ENCODE results near the gene PLAC8. TPM values are rescaled to one million over a fixed set of nuclear protein-coding genes. Genes with fewer than 3 reads are reported as not detected.
"Not testable (repeated sequence)": the region's sequence is repeated elsewhere in the genome, so short reads cannot be mapped to it uniquely, and the experiment has no call there.

Gene PLAC8
- total and polyA plus RNA-seq, 8 donors: 4.2 to 48.7 (median 7.6) TPM

DNA sequence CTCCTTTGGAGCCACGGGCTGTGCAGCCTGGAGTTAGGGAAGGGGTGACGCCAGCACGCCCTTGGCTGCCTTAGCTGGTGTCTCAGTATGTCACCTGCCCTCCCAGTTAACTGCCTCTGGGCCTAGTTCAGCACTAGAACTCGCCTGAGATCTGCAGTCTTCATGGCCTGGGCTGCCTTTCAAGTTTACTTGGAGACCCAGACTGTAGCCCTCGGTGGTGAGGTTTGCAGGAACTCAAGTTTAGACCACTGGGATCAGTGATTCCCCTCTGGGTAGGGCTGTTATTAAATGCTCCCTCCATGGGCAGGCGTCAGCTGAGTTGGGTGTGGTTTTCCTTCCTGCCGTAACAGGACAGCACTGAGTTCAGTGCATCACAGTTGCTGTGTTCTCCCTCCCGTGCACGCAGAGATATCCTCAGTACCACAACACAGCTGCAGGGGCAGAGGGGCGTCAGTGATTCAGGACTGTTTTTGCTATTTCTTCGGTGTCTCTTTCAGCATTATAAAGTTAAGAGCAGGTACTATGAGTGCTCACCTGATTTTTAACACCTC, 30.5 kb downstream of the PLAC8 start:
- Histone ChIP-seq H3K4me3 (no peak overlapping the region), H3K27ac (peak overlapping the region in 1 of 2 donors; percentile 55), H3K9me3 (no peaks in the 10 kb centered on the region), H3K27me3 (no peaks in the 10 kb centered on the region), H3K36me3 (peaks cover 0 to 9% of the 10 kb centered on the region in 2 donors), H3K4me1 (peaks cover 0 to 11% of the 10 kb centered on the region in 2 donors)
- DNase-seq (no peak), ATAC-seq (peak; percentile 35)
- TF ChIP-seq, protein P1, sequence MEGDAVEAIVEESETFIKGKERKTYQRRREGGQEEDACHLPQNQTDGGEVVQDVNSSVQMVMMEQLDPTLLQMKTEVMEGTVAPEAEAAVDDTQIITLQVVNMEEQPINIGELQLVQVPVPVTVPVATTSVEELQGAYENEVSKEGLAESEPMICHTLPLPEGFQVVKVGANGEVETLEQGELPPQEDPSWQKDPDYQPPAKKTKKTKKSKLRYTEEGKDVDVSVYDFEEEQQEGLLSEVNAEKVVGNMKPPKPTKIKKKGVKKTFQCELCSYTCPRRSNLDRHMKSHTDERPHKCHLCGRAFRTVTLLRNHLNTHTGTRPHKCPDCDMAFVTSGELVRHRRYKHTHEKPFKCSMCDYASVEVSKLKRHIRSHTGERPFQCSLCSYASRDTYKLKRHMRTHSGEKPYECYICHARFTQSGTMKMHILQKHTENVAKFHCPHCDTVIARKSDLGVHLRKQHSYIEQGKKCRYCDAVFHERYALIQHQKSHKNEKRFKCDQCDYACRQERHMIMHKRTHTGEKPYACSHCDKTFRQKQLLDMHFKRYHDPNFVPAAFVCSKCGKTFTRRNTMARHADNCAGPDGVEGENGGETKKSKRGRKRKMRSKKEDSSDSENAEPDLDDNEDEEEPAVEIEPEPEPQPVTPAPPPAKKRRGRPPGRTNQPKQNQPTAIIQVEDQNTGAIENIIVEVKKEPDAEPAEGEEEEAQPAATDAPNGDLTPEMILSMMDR (IDR thresholded peaks at IDR 0.05): no peak
- intact Hi-C loops (cut with DNase I): no loop called here

DNA sequence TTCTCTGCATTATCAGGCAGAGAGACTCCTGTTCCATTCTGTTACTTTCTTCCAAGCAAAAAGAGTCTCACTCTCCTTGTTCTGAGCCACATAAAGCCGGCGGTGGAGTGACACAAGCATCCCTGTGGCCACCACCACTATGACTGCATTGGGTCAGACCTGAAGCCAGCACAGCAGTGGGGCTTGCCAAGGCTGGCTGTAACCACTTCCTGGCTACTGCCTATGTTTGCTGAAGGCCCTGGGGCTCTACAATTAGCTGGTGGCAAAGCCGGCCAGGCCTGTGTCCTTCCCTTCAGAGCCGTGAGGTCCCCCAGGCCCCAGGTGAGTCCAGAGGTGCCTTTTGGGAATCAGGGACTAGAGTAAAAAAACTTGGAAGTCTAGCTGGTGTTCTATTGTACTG, 31.8 kb downstream of the PLAC8 start:
- ATAC-seq (no peak), DNase-seq (no peak)
- Histone ChIP-seq H3K4me1 (peaks cover 0 to 11% of the 10 kb centered on the region in 2 donors), H3K9me3 (no peaks in the 10 kb centered on the region), H3K4me3 (no peak overlapping the region), H3K27me3 (no peaks in the 10 kb centered on the region), H3K27ac (no peak overlapping the region), H3K36me3 (no peaks in the 10 kb centered on the region)
- intact Hi-C loops (cut with DNase I): no loop called here
- TF ChIP-seq, protein P1 (IDR thresholded peaks at IDR 0.05): no peak

DNA sequence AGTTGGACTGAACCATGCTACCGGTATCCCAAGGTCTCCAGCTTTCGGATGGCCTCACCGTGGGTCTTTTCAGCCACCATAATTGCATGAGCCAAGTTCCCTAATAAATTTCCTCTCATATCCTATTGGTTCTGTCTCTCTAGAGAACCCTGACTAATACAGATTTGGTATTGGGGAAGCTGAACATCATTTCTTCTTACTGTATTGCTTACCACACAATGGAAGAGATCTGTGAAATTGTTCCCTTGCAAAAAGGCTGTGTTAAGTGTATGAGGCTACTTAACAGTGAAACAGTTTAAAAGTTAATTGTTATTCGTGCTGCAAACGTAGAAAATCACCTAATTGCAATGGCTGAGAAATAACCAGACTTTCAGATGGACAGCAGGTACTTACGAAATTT, 34.0 kb downstream of the PLAC8 start:
- Histone ChIP-seq H3K4me3 (no peak overlapping the region), H3K27me3 (no peaks in the 10 kb centered on the region), H3K9me3 (no peaks in the 10 kb centered on the region), H3K36me3 (peaks cover 0 to 10% of the 10 kb centered on the region in 2 donors), H3K27ac (no peak overlapping the region), H3K4me1 (peaks cover 0 to 11% of the 10 kb centered on the region in 2 donors)
- no peak for ATAC-seq
- intact Hi-C loops (cut with DNase I): no loop called here
- TF ChIP-seq, protein P1 (IDR thresholded peaks at IDR 0.05): no peak
- DNase-seq: no peak

DNA sequence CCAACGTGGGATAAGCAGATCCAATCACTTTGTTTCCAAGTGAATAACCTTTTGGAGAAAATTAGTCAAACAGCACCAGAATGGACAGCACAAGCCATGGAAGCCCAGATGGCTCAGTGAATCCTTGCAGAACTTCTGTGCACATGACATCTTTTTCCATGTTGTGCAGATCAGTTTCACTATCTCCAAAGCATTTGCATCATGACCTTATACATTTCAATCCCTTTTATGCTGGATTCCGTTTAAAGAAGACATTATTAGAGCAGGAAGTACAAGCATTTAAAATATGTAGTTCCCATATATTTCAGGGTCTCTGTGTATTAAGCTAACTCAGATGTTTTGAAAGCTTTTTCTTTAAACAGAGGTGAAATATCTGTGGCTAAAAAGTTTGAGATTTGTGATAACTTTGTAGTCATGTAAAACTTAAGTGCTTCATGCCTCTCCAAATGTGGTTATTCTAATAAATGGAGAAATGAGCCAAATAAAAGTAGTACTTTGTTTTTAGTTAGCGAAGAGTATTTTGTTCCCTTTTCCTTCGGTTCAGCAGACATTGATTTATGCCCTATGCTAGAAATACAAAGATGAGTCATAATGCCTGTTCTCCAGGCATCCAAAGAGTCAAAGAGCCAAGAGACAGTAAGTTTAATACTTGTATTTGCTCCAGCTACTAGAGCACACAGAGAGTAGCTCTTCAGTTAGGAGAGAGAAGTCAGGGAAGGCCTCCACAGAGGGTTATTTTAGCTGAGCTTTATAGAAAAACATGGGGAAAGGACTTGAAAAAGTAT, 39.0 kb downstream of the PLAC8 start:
- H3K27ac ChIP-seq: peak overlapping the region in 1 of 2 donors; percentile 2
- intact Hi-C loops (cut with DNase I): loop anchor here in 1 of 2 donors (10.0 kb wide), 1 partner anchor 209 kb away; the partner anchor contains the start of gene COQ2
- peak; percentile 61 for ATAC-seq
- H3K9me3 ChIP-seq: no peaks in the 10 kb centered on the region
- no peak overlapping the region for H3K4me3 ChIP-seq
- H3K27me3 ChIP-seq: no peaks in the 10 kb centered on the region
- peaks cover 0 to 28% of the 10 kb centered on the region in 2 donors for H3K36me3 ChIP-seq
- H3K4me1 ChIP-seq: no peaks in the 10 kb centered on the region
- TF ChIP-seq, protein P1 (IDR thresholded peaks at IDR 0.05): no peak
- DNase-seq: no peak

DNA sequence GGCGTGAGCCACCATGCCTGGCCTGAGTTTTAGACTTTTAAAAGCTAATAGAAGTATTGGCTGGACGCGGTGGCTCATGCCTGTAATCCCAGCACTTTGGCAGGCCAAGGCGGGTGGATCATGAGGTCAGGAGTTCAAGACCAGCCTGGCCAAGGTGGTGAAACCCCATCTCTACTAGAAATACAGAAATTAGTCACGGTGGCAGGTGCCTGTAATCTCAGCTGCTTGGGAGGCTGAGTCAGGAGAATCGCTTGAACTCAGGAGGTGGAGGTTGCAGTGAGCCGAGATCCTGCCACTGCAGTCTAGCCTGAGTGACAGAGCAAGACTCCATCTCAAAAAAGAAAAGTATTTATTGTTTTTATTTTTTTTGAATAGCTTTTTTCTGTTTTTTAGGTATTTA, 39.7 kb downstream of the PLAC8 start:
- H3K4me3 ChIP-seq, DNase-seq, H3K4me1 ChIP-seq, H3K9me3 ChIP-seq, ATAC-seq, H3K27me3 ChIP-seq, H3K27ac ChIP-seq: not testable (repeated sequence)
- peaks cover 0 to 28% of the 10 kb centered on the region in 2 donors for H3K36me3 ChIP-seq
- intact Hi-C loops (cut with DNase I): loop anchor here in 1 of 2 donors (10.0 kb wide), 1 partner anchor 210 kb away; the partner anchor contains the start of gene COQ2
